Measurements from ENCODE around the gene HUNK.

- TF ChIP-seq SMAD4 (CRISPR knock-in tag; IDR thresholded peaks at IDR 0.05): no peak
- no peak for TF ChIP-seq CBFB (CRISPR knock-in tag; IDR thresholded peaks at IDR 0.05; ENCODE audit: low read depth)
- TF ChIP-seq OVOL2 (CRISPR knock-in tag; IDR thresholded peaks at IDR 0.05; ENCODE audit: borderline replicate concordance): no peak
These were observed 170.6 kb downstream of the HUNK start for GRCh38 chr21:32043458-32043857.
